Pancreas (tissue), 10 donors: ENCODE results near the gene MACROD2. TPM values are rescaled to one million over a fixed set of nuclear protein-coding genes. Genes with fewer than 3 reads are reported as not detected.

Experiments used
- ATAC-seq, 4 donors: fragments of 200-7000 bp; cut with Tn5 transposase; one replicate each; pipeline versions ENCODE4 v1.8.0 to v1.9.1; 2020; ENCODE audit warnings: mild to moderate bottlenecking in 4 of 4, moderate library complexity in 4 of 4
- DNase-seq, 6 donors: peaks; one replicate each; pipeline ENCODE4 v3.0.0-alpha.2; 2020
- FAIRE-seq: peaks from 2 replicates; lab custom pipeline; 2012; peaks lifted over from hg19 to GRCh38; lab: Jason Lieb, UNC
- H3K27ac ChIP-seq, 4 donors: fragments of 200-600 bp; sonication (generic); 1 replicate in 3 of 4; 2 replicates in 1 of 4; pipeline versions ENCODE4 v1.5.0 to v1.8.0; 2020
- H3K27me3 ChIP-seq, 4 donors: fragments of 200-600 bp; one replicate each; pipeline ENCODE4 v1.8.0; 2021
- H3K36me3 ChIP-seq, 3 donors: fragments of 200-600 bp; sonication (generic) in 1 of 3; one replicate each; pipeline versions ENCODE4 v1.5.0 to v1.8.0; 2020 to 2021
- H3K4me1 ChIP-seq, 3 donors: fragments of 200-600 bp; one replicate each; pipeline ENCODE4 v1.8.0; 2021
- H3K4me3 ChIP-seq, 4 donors: fragments of 200-600 bp; sonication (generic) in 2 of 4; one replicate each; pipeline versions ENCODE4 v1.5.0 to v1.8.0; 2020 to 2021
- H3K9me3 ChIP-seq, 4 donors: fragments of 200-600 bp; one replicate each; pipeline ENCODE4 v1.8.0; 2021
- CTCF ChIP-seq, 4 donors: fragments of 200-600 bp; sonication (generic) in 3 of 4; IDR thresholded peaks; one replicate each; pipeline versions ENCODE4 v1.5.0 to v1.8.0; 2021; ENCODE audit warnings: antibody characterized with exemption in 4 of 4
- WGBS, 2 donors: extraction: QIAGEN DNeasy Blood & Tissue Kit; methylation state at CpG; one replicate each; pipeline ENCODE4 v1.1.7; 2013; 5-methylcytosine and 5-hydroxymethylcytosine counted together
- intact Hi-C, 3 donors: fragments of 100-400 bp; cut with DNase I; formaldehyde crosslinking; loops; one replicate each; pipeline versions ENCODE4 v1.11.1 to v1.14.2; 2022
- polyA plus RNA-seq, 2 donors: library from polyadenylated mRNA; stranded (reverse); fragments of 200-250 nt; gene quantifications; one replicate each; pipeline ENCODE4 v1.2.3, GENCODE V29; 2013
- total RNA-seq, 6 donors: library from RNA; stranded (reverse); fragmentation: NEBNext Ultra II Directional in 4 of 6; extraction: Animal tissue kit (Norgen Biotek cat#: 25700) in 4 of 6; gene quantifications; one replicate each; pipeline versions ENCODE4 v1.2.1 to v1.2.4, GENCODE V29; 2021 to 2023
- donor health status: healthy with polysubstance abuse.
- donor health status: DM: no; HTN: no; CAD: no; lungs with moderate emphysema.
- donor health status: DM: no; HTN: no; CAD: no.
- donor health status: control.
- donor health status: control.
- donor health status: Bipolar disorder and iron deficiency.
- donor health status: DM: yes; HTN: yes; CAD: no.
- donor health status: DM: no; HTN: no; CAD: no.
- donor health status: DM: no; HTN: no; CAD: no.
- donor health status: DM: yes; HTN: yes; CAD: no.

Gene MACROD2
- total and polyA plus RNA-seq, 8 donors = 1.7 to 4.9 (median 2.7) TPM

- intact Hi-C loops = no loop called here
- no peaks in the 10 kb centered on the region for H3K27me3 ChIP-seq
- no peak for TF ChIP-seq CTCF (IDR thresholded peaks at IDR 0.05)
- FAIRE-seq (no peak), DNase-seq (no peak), ATAC-seq (no peak)
- no peaks in the 10 kb centered on the region for H3K9me3 ChIP-seq
- no peak overlapping the region for H3K4me3 ChIP-seq
- 77 to 82% methylated on average over 5 of the region's 5 CpGs for WGBS, 2 donors
- H3K36me3 ChIP-seq = no peaks in the 10 kb centered on the region
- no peaks in the 10 kb centered on the region for H3K4me1 ChIP-seq
- H3K27ac ChIP-seq = no peak overlapping the region
Measured at GRCh38 chr20:14633507-14633906, 638.2 kb downstream of the MACROD2 start.

- Histone ChIP-seq H3K27ac (no peak overlapping the region), H3K9me3 (no peaks in the 10 kb centered on the region), H3K36me3 (no peaks in the 10 kb centered on the region), H3K4me1 (no peaks in the 10 kb centered on the region), H3K27me3 (no peaks in the 10 kb centered on the region), H3K4me3 (no peak overlapping the region)
- DNase-seq (no peak), ATAC-seq (no peak), FAIRE-seq (no peak)
- TF ChIP-seq CTCF (IDR thresholded peaks at IDR 0.05) = no peak
- intact Hi-C loops = no loop called here
Measured at GRCh38 chr20:14634665-14635064, 639.3 kb downstream of the MACROD2 start.

- Histone ChIP-seq H3K36me3 (no peaks in the 10 kb centered on the region), H3K27me3 (no peaks in the 10 kb centered on the region), H3K9me3 (no peaks in the 10 kb centered on the region), H3K4me1 (no peaks in the 10 kb centered on the region), H3K27ac (no peak overlapping the region), H3K4me3 (no peak overlapping the region)
- no peak for DNase-seq
- intact Hi-C loops = no loop called here
- WGBS, 2 donors = 81 to 85% methylated on average over 4 of the region's 4 CpGs
- no peak for FAIRE-seq
- TF ChIP-seq CTCF (IDR thresholded peaks at IDR 0.05) = no peak
- no peak for ATAC-seq
Measured at GRCh38 chr20:14637441-14637840, 642.1 kb downstream of the MACROD2 start.

- DNase-seq = no peak
- no peak for FAIRE-seq
- no peak for ATAC-seq
- no peaks in the 10 kb centered on the region for H3K27me3 ChIP-seq
- no peak for TF ChIP-seq CTCF (IDR thresholded peaks at IDR 0.05)
- H3K36me3 ChIP-seq = no peaks in the 10 kb centered on the region
- intact Hi-C loops = no loop called here
- no peaks in the 10 kb centered on the region for H3K4me1 ChIP-seq
- no peak overlapping the region for H3K4me3 ChIP-seq
- no peaks in the 10 kb centered on the region for H3K9me3 ChIP-seq
- H3K27ac ChIP-seq = no peak overlapping the region
Measured at GRCh38 chr20:14643146-14643545, 647.8 kb downstream of the MACROD2 start.

GRCh38 chr20:14643556-14643955, 648.2 kb downstream of the MACROD2 start:
- Histone ChIP-seq H3K27ac (no peak overlapping the region), H3K9me3 (no peaks in the 10 kb centered on the region), H3K36me3 (no peaks in the 10 kb centered on the region), H3K4me3 (no peak overlapping the region), H3K27me3 (no peaks in the 10 kb centered on the region), H3K4me1 (no peaks in the 10 kb centered on the region)
- intact Hi-C loops = no loop called here
- ATAC-seq (no peak), DNase-seq (no peak), FAIRE-seq (no peak)
- TF ChIP-seq CTCF (IDR thresholded peaks at IDR 0.05) = no peak
- 52 to 53% methylated on average over 1 of the region's 1 CpG for WGBS, 2 donors
